Ishikawa (cell line): ENCODE measurements around the gene GSN.

Source experiments
- CREB1 ChIP-seq: IDR thresholded peaks from 2 replicates; pipeline ENCODE4 v1.6.1; 2012; ENCODE audit warnings: low read depth
- EGR1 ChIP-seq: IDR thresholded peaks from 2 replicates; pipeline ENCODE4 v1.6.1; 2012
- FOXM1 ChIP-seq: IDR thresholded peaks from 2 replicates; pipeline ENCODE4 v1.6.1; 2012; ENCODE audit warnings: low read depth, borderline replicate concordance
- MAX ChIP-seq: IDR thresholded peaks from 2 replicates; pipeline ENCODE4 v1.6.1; 2012
- NFIC ChIP-seq: IDR thresholded peaks from 2 replicates; pipeline ENCODE4 v1.6.1; 2012
- RAD21 ChIP-seq: IDR thresholded peaks from 2 replicates; pipeline ENCODE4 v1.6.1; 2012; ENCODE audit warnings: low read depth
- REST ChIP-seq: IDR thresholded peaks from 2 replicates; pipeline ENCODE4 v1.6.1; 2012; ENCODE audit warnings: low read depth, mild to moderate bottlenecking
- TAF1 ChIP-seq: IDR thresholded peaks from 2 replicates; pipeline ENCODE4 v1.6.1; 2012; ENCODE audit warnings: low read depth, mild to moderate bottlenecking
- TCF12 ChIP-seq: IDR thresholded peaks from 2 replicates; pipeline ENCODE4 v1.6.1; 2012; ENCODE audit warnings: low read depth
- YY1 ChIP-seq: IDR thresholded peaks from 2 replicates; pipeline ENCODE4 v1.6.1; 2012; ENCODE audit warnings: low read depth
- ZBTB7A ChIP-seq: IDR thresholded peaks from 2 replicates; pipeline ENCODE4 v1.6.1; 2012; ENCODE audit warnings: low read depth

GRCh38 chr9:121278477-121279261 is 10.7 kb downstream of the GSN start:
- TF ChIP-seq REST (no peak), TAF1 (no peak), MAX (peak; percentile 93), FOXM1 (no peak), YY1 (no peak), CREB1 (no peak), RAD21 (peak; percentile 86), NFIC (no peak), TCF12 (no peak), ZBTB7A (no peak), EGR1 (no peak)
